Tibial nerve (tissue), 4 donors: ENCODE results near the gene CNIH3. TPM values are rescaled to one million over a fixed set of nuclear protein-coding genes. Genes with fewer than 3 reads are reported as not detected.
A peak's percentile ranks its signal among the peaks of the same experiment; 100 is the strongest.
"Not testable (repeated sequence)": the region's sequence is repeated elsewhere in the genome, so short reads cannot be mapped to it uniquely, and the experiment has no call there.

Experiments
- DNase-seq, 2 donors: peaks; one replicate each; pipeline ENCODE4 v3.0.0-alpha.2; 2019; ENCODE audit warnings: low spot score in 2 of 2
- H3K27ac ChIP-seq, 4 donors: fragments of 200-600 bp; sonication (generic) in 3 of 4; one replicate each; pipeline ENCODE4 v1.5.1; 2017 to 2019; ENCODE audit warnings: mild to moderate bottlenecking in 1 of 4
- H3K27me3 ChIP-seq, 2 donors: fragments of 200-600 bp; sonication (generic) in 1 of 2; one replicate each; pipeline versions ENCODE4 v1.5.1 to v1.6.0; 2017 to 2019
- H3K36me3 ChIP-seq, 3 donors: fragments of 200-600 bp; sonication (generic); one replicate each; pipeline ENCODE4 v1.5.1; 2018 to 2019
- H3K4me1 ChIP-seq, 4 donors: fragments of 200-600 bp; sonication (generic) in 3 of 4; one replicate each; pipeline ENCODE4 v1.5.1; 2017 to 2019
- H3K4me3 ChIP-seq, 4 donors: fragments of 200-600 bp; sonication (generic) in 3 of 4; one replicate each; pipeline ENCODE4 v1.5.1; 2017 to 2019; ENCODE audit warnings: mild to moderate bottlenecking in 1 of 4, moderate library complexity in 1 of 4
- H3K9me3 ChIP-seq, 4 donors: fragments of 200-600 bp; sonication (generic) in 3 of 4; one replicate each; pipeline ENCODE4 v1.5.1; 2017 to 2019
- CTCF ChIP-seq, 5 experiments: fragments of 200-600 bp in 3 of 5; fragments of 450-650 bp in 2 of 5; sonication (generic) in 3 of 5; IDR thresholded peaks; one replicate each; pipeline ENCODE4 v1.5.1; 2016 to 2019; ENCODE audit warnings: antibody characterized with exemption in 5 of 5, mild to moderate bottlenecking in 3 of 5, moderate library complexity in 2 of 5
- EP300 ChIP-seq, 2 donors: sonication (generic); formaldehyde crosslinking; IDR thresholded peaks; one replicate each; pipeline ENCODE4 v1.6.1; 2017; ENCODE audit warnings: antibody characterized with exemption in 2 of 2, mild to moderate bottlenecking in 1 of 2
- POLR2A ChIP-seq, 2 donors: fragments of 450-650 bp; IDR thresholded peaks; one replicate each; pipeline ENCODE4 v1.6.1; 2017; ENCODE audit warnings: antibody characterized with exemption in 2 of 2, mild to moderate bottlenecking in 2 of 2, moderate library complexity in 2 of 2
- WGBS, 2 donors: methylation state at CpG; one replicate each; pipeline ENCODE4 v1.1.5; 2018; 5-methylcytosine and 5-hydroxymethylcytosine counted together
- total RNA-seq, 4 donors: library from RNA; depleted of rRNA; stranded (reverse); fragments of >200 nt; gene quantifications; one replicate each; pipeline ENCODE4 v1.1.0, GENCODE V29; 2016

Gene CNIH3
- total RNA-seq, 4 donors from 2014 or later, result 1.8 to 7.6 (median 4.7) TPM

DNA sequence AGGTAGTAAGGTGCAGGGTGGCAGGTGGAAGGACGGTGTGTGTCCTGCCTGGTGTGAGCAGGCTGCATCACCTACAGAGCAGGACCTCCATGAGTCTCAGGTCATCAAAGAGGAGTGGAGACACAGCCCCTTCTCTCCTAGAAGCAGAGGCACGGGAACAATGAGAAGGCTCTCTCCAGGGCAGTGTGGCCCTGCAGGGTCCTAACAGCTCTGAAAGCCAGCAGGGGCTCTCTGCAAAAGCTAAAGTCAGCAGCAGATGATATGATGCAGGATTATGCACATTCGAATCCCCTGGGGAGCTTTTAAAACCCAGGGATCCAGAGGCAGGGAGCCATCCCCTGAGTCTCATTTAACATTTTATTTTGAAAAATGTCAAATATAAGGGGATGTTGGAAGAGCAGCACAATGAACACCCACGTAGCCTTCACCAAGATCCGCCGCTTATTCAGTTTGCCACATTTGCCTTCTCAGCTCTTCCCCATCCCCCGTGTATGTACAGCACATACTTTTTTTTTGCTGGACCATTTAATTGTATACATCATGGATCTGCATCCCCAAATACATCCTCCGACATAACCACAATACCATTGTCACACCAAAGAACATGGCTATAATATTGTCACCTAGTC, 88.1 kb downstream of the CNIH3 start:
- no peak for DNase-seq
- Histone ChIP-seq H3K27me3 (no peaks in the 10 kb centered on the region), H3K9me3 (no peaks in the 10 kb centered on the region), H3K4me3 (no peak overlapping the region), H3K36me3 (no peaks in the 10 kb centered on the region), H3K4me1 (no peaks in the 10 kb centered on the region), H3K27ac (no peak overlapping the region)
- 75 to 79% methylated on average over 8 of the region's 8 CpGs for WGBS, 2 donors
- no peak for TF ChIP-seq CTCF (IDR thresholded peaks at IDR 0.05)

GRCh38 chr1:224705578-224705977, 89.5 kb downstream of the CNIH3 start:
- no peaks in the 10 kb centered on the region for H3K4me1 ChIP-seq
- 55 to 56% methylated on average over 3 of the region's 3 CpGs for WGBS, 2 donors
- no peaks in the 10 kb centered on the region for H3K36me3 ChIP-seq
- no peak overlapping the region for H3K4me3 ChIP-seq
- DNase-seq, result no peak
- no peaks in the 10 kb centered on the region for H3K27me3 ChIP-seq
- no peak overlapping the region for H3K27ac ChIP-seq
- no peaks in the 10 kb centered on the region for H3K9me3 ChIP-seq
- TF ChIP-seq CTCF (IDR thresholded peaks at IDR 0.05) (no peak), POLR2A (IDR thresholded peaks at IDR 0.05) (no peak), EP300 (IDR thresholded peaks at IDR 0.05) (no peak)

DNA sequence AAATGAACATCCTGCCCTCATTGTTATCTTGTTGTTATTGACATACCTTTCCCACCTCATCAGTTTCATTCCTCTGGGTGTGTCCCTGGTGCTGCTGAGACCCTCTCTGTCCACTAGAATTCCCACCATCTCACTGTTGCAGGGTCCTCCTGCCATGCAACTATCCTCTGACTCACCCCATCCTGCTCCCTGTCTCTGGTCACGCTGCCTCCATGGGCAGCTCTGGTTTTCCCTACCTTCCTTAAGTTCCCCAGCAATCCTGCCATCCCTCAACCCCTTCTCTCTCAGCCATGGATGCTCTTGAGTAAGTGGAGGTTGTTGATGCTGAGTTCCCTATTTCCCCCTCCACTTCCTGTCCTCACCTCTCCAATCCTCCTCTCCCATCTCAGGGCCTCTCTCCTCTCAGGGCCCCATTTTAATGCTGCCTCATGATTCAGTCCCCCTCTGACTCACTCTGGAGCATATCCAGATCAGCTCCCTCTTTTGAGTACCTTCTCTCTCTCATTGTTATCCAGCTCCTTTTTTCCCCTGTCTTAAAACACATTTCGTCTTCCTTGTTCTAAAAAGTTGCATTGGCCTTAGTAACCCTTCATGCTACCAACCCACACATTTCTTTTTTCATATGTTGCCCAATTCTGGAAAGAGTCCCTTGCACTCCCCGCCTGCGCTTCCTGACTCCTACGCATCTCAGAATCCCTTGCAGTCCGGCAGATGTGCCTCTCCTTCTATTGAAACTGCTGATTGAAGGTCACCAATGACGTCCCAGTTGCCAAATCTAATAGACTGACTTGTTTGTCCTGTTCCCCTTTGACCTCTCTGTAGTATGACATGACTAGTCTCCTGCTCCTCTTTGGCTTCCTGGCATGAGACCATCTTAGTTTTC, 92.0 kb downstream of the CNIH3 start:
- H3K27ac ChIP-seq, result peak overlapping the region in 2 of 4 donors; percentile 11 to 33
- WGBS, 2 donors, result 29 to 50% methylated on average over 7 of the region's 7 CpGs
- H3K36me3 ChIP-seq, result no peaks in the 10 kb centered on the region

DNA sequence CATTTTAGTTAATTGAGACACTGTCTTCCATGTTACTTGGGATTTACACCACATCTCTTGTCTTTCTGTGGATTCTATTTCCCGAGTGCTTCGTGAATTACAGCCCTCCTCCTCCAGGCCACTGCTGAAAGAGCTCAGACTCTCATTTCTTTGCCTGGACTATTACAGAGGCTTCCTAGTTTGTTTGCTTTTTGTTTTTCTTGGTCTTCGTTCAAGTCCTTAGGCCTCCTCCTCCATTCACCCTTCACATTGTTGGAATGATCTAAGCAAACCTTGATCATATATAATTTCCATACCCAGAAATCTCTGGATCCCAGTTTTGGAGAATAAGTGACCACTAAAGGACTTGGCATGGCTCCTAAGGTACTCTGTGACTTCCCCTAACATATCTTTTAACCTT, 94.1 kb downstream of the CNIH3 start:
- no peaks in the 10 kb centered on the region for H3K27me3 ChIP-seq
- H3K36me3 ChIP-seq, result no peaks in the 10 kb centered on the region
- DNase-seq, result no peak
- no peak overlapping the region for H3K4me3 ChIP-seq
- H3K4me1 ChIP-seq, result no peaks in the 10 kb centered on the region
- no peak overlapping the region for H3K27ac ChIP-seq
- TF ChIP-seq CTCF (IDR thresholded peaks at IDR 0.05), result no peak
- TF ChIP-seq EP300 (IDR thresholded peaks at IDR 0.05), result no peak
- no peak for TF ChIP-seq POLR2A (IDR thresholded peaks at IDR 0.05)
- H3K9me3 ChIP-seq, result no peaks in the 10 kb centered on the region
- WGBS, 2 donors, result 55 to 56% methylated on average over 3 of the region's 3 CpGs

More for the DNA sequence above, 92.0 kb downstream of the CNIH3 start:
- no peak for TF ChIP-seq EP300 (IDR thresholded peaks at IDR 0.05)
- TF ChIP-seq POLR2A (IDR thresholded peaks at IDR 0.05), result no peak
- TF ChIP-seq CTCF (IDR thresholded peaks at IDR 0.05), result no peak
- Histone ChIP-seq H3K9me3 (no peaks in the 10 kb centered on the region), H3K4me3 (no peak overlapping the region), H3K4me1 (no peaks in the 10 kb centered on the region), H3K27me3 (no peaks in the 10 kb centered on the region)
- DNase-seq, result no peak

GRCh38 chr1:224711231-224711756, 95.2 kb downstream of the CNIH3 start:
- H3K4me1 ChIP-seq, DNase-seq, H3K27ac ChIP-seq, H3K4me3 ChIP-seq, H3K9me3 ChIP-seq, H3K27me3 ChIP-seq, H3K36me3 ChIP-seq: not testable (repeated sequence)
- WGBS, 2 donors, result 75 to 82% methylated on average over 4 of the region's 4 CpGs
